ENCODE data around the gene NUSAP1. TPM values are rescaled to one million over a fixed set of nuclear protein-coding genes. Genes with fewer than 3 reads are reported as not detected.
"Not testable (repeated sequence)": the region's sequence is repeated elsewhere in the genome, so short reads cannot be mapped to it uniquely, and the experiment has no call there.

Gene NUSAP1
- total RNA-seq, 8 experiments from 2014 or later: 1.7 to 140 (median 7.3) TPM

GRCh38 chr15:41396111-41396510, 63.4 kb downstream of the NUSAP1 start:
- Histone ChIP-seq H3K27ac (no peak overlapping the region), H3K4me1 (replicated peaks in 1 of 2) (peaks cover 0 to under 1% of the 10 kb centered on the region in 2 donors), H3K4me3 (no peak overlapping the region)
- in situ Hi-C loops (cut with MboI; ENCODE audit: low pct_unique_long_range_greater_than_20kb in 2 of 9, low sequenced_read_pairs in 9 of 9, unreplicated experiment in 9 of 9): no loop called here
- ATAC-seq (replicated peaks in 6 of 8): no peak
- WGBS, 10 experiments: 83 to 100% (median 100%) methylated on average over 1 to 3 of the region's 3 CpGs; no CpG with 5 or more reads in 2 of the 10 experiments

GRCh38 chr15:41401904-41402267, 69.2 kb downstream of the NUSAP1 start:
- Histone ChIP-seq H3K27ac (peak overlapping the region; percentile 65 to 81), H3K4me1 (replicated peaks in 1 of 2) (peaks cover 6 to 7% of the 10 kb centered on the region in 2 donors), H3K4me3 (peak overlapping the region; percentile 73 to 96 (median 91))
- peak in 6 of 8 experiments; percentile 15 to 40 (median 34) for ATAC-seq (replicated peaks in 6 of 8)
- WGBS, 10 experiments: 0 to 80% (median 15%) methylated on average over 1 to 9 of the region's 9 CpGs
- in situ Hi-C loops (cut with MboI; ENCODE audit: low pct_unique_long_range_greater_than_20kb in 2 of 9, low sequenced_read_pairs in 9 of 9, unreplicated experiment in 9 of 9): no loop called here

- no peak for ATAC-seq (replicated peaks in 6 of 8)
- Histone ChIP-seq H3K27ac (no peak overlapping the region), H3K4me3 (no peak overlapping the region), H3K4me1 (replicated peaks in 1 of 2) (peaks cover 0 to 2% of the 10 kb centered on the region in 2 donors)
- WGBS, 10 experiments: 0 to 100% (median 82%) methylated on average over 1 to 4 of the region's 5 CpGs; no CpG with 5 or more reads in 3 of the 10 experiments
- in situ Hi-C loops (cut with MboI; ENCODE audit: low pct_unique_long_range_greater_than_20kb in 2 of 9, low sequenced_read_pairs in 9 of 9, unreplicated experiment in 9 of 9): no loop called here
Observed at GRCh38 chr15:41407341-41407740, 74.7 kb downstream of the NUSAP1 start.

- 40 to 100% (median 76%) methylated on average over 1 to 2 of the region's 2 CpGs; no CpG with 5 or more reads in 6 of the 10 experiments for WGBS, 10 experiments
- Histone ChIP-seq H3K27ac (no peak overlapping the region), H3K4me3 (no peak overlapping the region), H3K4me1 (replicated peaks in 1 of 2) (no peaks in the 10 kb centered on the region)
- in situ Hi-C loops (cut with MboI; ENCODE audit: low pct_unique_long_range_greater_than_20kb in 2 of 9, low sequenced_read_pairs in 9 of 9, unreplicated experiment in 9 of 9): no loop called here
- peak in 3 of 8 experiments; percentile 65 to 83 (median 66) for ATAC-seq (replicated peaks in 6 of 8)
Observed at GRCh38 chr15:41408234-41408641, 75.6 kb downstream of the NUSAP1 start.

- Histone ChIP-seq H3K4me3 (no peak overlapping the region), H3K27ac (no peak overlapping the region), H3K4me1 (replicated peaks in 1 of 2) (peaks cover 4 to 6% of the 10 kb centered on the region in 2 donors)
- 20 to 100% (median 72%) methylated on average over 1 to 2 of the region's 2 CpGs; no CpG with 5 or more reads in 4 of the 10 experiments for WGBS, 10 experiments
- in situ Hi-C loops (cut with MboI; ENCODE audit: low pct_unique_long_range_greater_than_20kb in 2 of 9, low sequenced_read_pairs in 9 of 9, unreplicated experiment in 9 of 9): no loop called here
- ATAC-seq (replicated peaks in 6 of 8): peak in 1 of 8 experiments; percentile 21
Observed at GRCh38 chr15:41411031-41411430, 78.3 kb downstream of the NUSAP1 start.

- Histone ChIP-seq H3K4me3 (no peak overlapping the region), H3K27ac (no peak overlapping the region), H3K4me1 (replicated peaks in 1 of 2) (peaks cover 4 to 6% of the 10 kb centered on the region in 2 donors)
- 60 to 100% (median 82%) methylated on average over 1 to 3 of the region's 3 CpGs; no CpG with 5 or more reads in 3 of the 10 experiments for WGBS, 10 experiments
- no peak for ATAC-seq (replicated peaks in 6 of 8)
- in situ Hi-C loops (cut with MboI; ENCODE audit: low pct_unique_long_range_greater_than_20kb in 2 of 9, low sequenced_read_pairs in 9 of 9, unreplicated experiment in 9 of 9): no loop called here
Observed at GRCh38 chr15:41411441-41411840, 78.8 kb downstream of the NUSAP1 start.

- WGBS, 10 experiments: 0 to 62% (median 30%) methylated on average over 1 to 16 of the region's 20 CpGs
- Histone ChIP-seq H3K4me1 (replicated peaks in 1 of 2) (peaks cover 13 to 14% of the 10 kb centered on the region in 2 donors), H3K4me3 (peak overlapping the region; percentile 64 to 96 (median 75)), H3K27ac (peak overlapping the region in 1 of 2 donors; percentile 11)
- ATAC-seq (replicated peaks in 6 of 8): peak in 2 of 8 experiments; percentile 17 to 27
- in situ Hi-C loops (cut with MboI; ENCODE audit: low pct_unique_long_range_greater_than_20kb in 2 of 9, low sequenced_read_pairs in 9 of 9, unreplicated experiment in 9 of 9): no loop called here
Observed at GRCh38 chr15:41416128-41416741, 83.6 kb downstream of the NUSAP1 start.

GRCh38 chr15:41416742-41417417, 84.2 kb downstream of the NUSAP1 start, which contains the start of gene RTF1:
Gene RTF1, plus strand, starts transcription at chr15:41417095. Its CDS starts 21 bp downstream, at chr15:41417116.
- 0% methylated on average over 1 to 8 of the region's 74 CpGs; no CpG with 5 or more reads in 4 of the 10 experiments for WGBS, 10 experiments
- H3K27ac ChIP-seq: peak within 1 kb of the TSS; percentile 31 to 60
- H3K4me3 ChIP-seq: peak within 1 kb of the TSS; percentile 64 to 96 (median 75)
- peak; percentile 78 to 95 (median 91) for ATAC-seq (replicated peaks in 6 of 8)
- H3K4me1 ChIP-seq (replicated peaks in 1 of 2): peaks cover 13 to 14% of the 10 kb centered on the region in 2 donors
- in situ Hi-C loops (cut with MboI; ENCODE audit: low pct_unique_long_range_greater_than_20kb in 2 of 9, low sequenced_read_pairs in 9 of 9, unreplicated experiment in 9 of 9): no loop called here

GRCh38 chr15:41417418-41418195, 84.9 kb downstream of the NUSAP1 start:
- Histone ChIP-seq H3K4me1 (replicated peaks in 1 of 2) (peaks cover 13 to 14% of the 10 kb centered on the region in 2 donors), H3K4me3 (peak overlapping the region; percentile 64 to 96 (median 75)), H3K27ac (peak overlapping the region; percentile 29 to 60)
- WGBS, 10 experiments: 0 to 10% (median 0%) methylated on average over 1 to 12 of the region's 37 CpGs; no CpG with 5 or more reads in 3 of the 10 experiments
- ATAC-seq (replicated peaks in 6 of 8): peak in 5 of 8 experiments; percentile 0 to 52 (median 46)
- in situ Hi-C loops (cut with MboI; ENCODE audit: low pct_unique_long_range_greater_than_20kb in 2 of 9, low sequenced_read_pairs in 9 of 9, unreplicated experiment in 9 of 9): no loop called here

GRCh38 chr15:41423979-41424659, 91.4 kb downstream of the NUSAP1 start:
- H3K4me1 ChIP-seq (replicated peaks in 1 of 2): no peaks in the 10 kb centered on the region
- no peak overlapping the region for H3K4me3 ChIP-seq
- in situ Hi-C loops (cut with MboI; ENCODE audit: low pct_unique_long_range_greater_than_20kb in 2 of 9, low sequenced_read_pairs in 9 of 9, unreplicated experiment in 9 of 9): no loop called here
- no peak for ATAC-seq (replicated peaks in 6 of 8)
- H3K27ac ChIP-seq: no peak overlapping the region
- 82 to 100% (median 95%) methylated on average over 2 to 7 of the region's 7 CpGs for WGBS, 10 experiments

- no peak overlapping the region for H3K4me3 ChIP-seq
- in situ Hi-C loops (cut with MboI; ENCODE audit: low pct_unique_long_range_greater_than_20kb in 2 of 9, low sequenced_read_pairs in 9 of 9, unreplicated experiment in 9 of 9): no loop called here
- no peaks in the 10 kb centered on the region for H3K4me1 ChIP-seq (replicated peaks in 1 of 2)
- H3K27ac ChIP-seq: no peak overlapping the region
- WGBS, 10 experiments: 83 to 100% (median 96%) methylated on average over 2 to 13 of the region's 14 CpGs; no CpG with 5 or more reads in 2 of the 10 experiments
- ATAC-seq (replicated peaks in 6 of 8): no peak
Observed at GRCh38 chr15:41424809-41425208, 92.1 kb downstream of the NUSAP1 start.

- H3K4me3 ChIP-seq; H3K27ac ChIP-seq; H3K4me1 ChIP-seq (replicated peaks in 1 of 2); ATAC-seq (replicated peaks in 6 of 8); in situ Hi-C loops (cut with MboI; ENCODE audit: low pct_unique_long_range_greater_than_20kb in 2 of 9, low sequenced_read_pairs in 9 of 9, unreplicated experiment in 9 of 9): not testable (repeated sequence)
- WGBS, 10 experiments: 80 to 100% (median 100%) methylated on average over 1 to 5 of the region's 5 CpGs; no CpG with 5 or more reads in 3 of the 10 experiments
Observed at GRCh38 chr15:41425907-41426306, 93.2 kb downstream of the NUSAP1 start.

All from motor neuron (in vitro differentiated cells).